ENCODE data around the gene PDIK1L.
"Not testable (repeated sequence)": the region's sequence is repeated elsewhere in the genome, so short reads cannot be mapped to it uniquely, and the experiment has no call there.

Gene PDIK1L

DNA sequence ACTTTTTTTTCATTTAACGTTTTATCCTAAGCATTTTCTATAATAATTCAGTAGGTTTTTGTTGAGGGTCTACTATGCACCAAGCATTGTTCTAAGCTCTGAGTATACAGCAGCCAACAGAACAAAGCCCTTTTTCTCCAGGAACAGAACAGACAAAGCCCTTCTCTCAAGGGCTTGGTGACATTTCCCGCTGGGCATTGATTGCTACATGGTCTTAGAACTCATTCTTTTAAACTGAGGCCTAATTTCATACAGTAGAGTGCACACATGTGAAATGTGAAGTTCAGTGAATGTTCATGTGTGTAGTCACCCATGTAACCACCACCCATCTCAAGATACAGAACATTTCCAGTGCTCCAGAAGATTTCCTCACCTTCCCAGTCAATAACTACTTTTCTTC is 15.2 kb upstream of the PDIK1L start:
- no peaks in the 10 kb centered on the region for H3K36me3 Mint-ChIP-seq (ENCODE audit: insufficient read depth)
- H3K4me3 Mint-ChIP-seq, result no peak overlapping the region
- DNase-seq, result no peak
- ATAC-seq (replicated peaks), result no peak
- peaks cover 13 to 47% of the 10 kb centered on the region in 2 donors for H3K27me3 Mint-ChIP-seq
- no peak overlapping the region for H3K27ac Mint-ChIP-seq
- H3K9me3 Mint-ChIP-seq, result no peaks in the 10 kb centered on the region
- peaks cover 0 to 2% of the 10 kb centered on the region in 2 donors for H3K4me1 Mint-ChIP-seq (ENCODE audit: low read depth in 2 of 2)

DNA sequence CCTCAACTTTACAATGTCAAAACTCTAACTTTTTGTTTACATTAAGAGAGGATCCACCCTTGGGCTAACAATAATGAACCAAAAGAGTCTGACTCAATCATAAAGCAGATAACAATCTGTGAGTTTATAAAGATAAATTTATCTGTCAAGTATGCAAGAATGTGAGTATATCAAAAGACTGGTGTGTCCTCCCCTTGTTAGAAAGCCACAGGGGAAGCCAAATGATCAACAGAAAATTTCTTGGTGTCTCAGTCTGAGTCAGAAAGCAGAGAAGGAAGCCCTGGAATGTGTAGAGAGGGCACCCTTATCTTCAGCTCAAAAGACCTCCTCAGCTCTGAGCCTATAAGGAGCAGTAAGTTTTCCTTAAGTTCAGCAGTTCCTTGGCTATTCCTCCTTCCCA is 13.9 kb upstream of the PDIK1L start:
- Mint-ChIP-seq H3K9me3 (no peaks in the 10 kb centered on the region), H3K27me3 (peaks cover 6 to 38% of the 10 kb centered on the region in 2 donors), H3K27ac (peak overlapping the region in 1 of 2 donors; percentile 4), H3K4me3 (no peak overlapping the region), H3K36me3 (ENCODE audit: insufficient read depth) (no peaks in the 10 kb centered on the region), H3K4me1 (ENCODE audit: low read depth in 2 of 2) (peaks cover 0 to 2% of the 10 kb centered on the region in 2 donors)
- ATAC-seq (replicated peaks), result no peak
- DNase-seq, result no peak

DNA sequence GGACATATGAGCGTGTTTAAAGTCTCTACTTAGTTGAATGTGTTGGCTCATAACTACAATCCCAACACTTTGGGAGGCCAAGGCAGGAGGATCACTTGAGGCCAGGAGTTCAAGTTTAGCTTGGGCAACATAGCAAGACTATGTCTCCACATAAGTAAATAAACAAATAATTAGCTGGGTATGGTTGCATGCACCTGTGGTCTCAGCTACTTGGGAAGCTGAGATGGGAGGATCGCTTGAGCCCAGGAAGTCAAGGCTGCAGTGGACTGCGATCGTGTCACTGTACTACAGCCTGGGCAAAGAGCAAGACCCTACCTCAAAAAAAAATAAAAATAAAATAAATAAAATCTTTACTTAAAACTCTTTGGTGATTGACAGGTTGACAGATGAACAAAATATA is 13.0 kb upstream of the PDIK1L start:
- Mint-ChIP-seq H3K9me3 (no peaks in the 10 kb centered on the region), H3K36me3 (ENCODE audit: insufficient read depth) (no peaks in the 10 kb centered on the region), H3K27me3 (peaks cover 5 to 29% of the 10 kb centered on the region in 2 donors), H3K27ac (no peak overlapping the region), H3K4me1 (ENCODE audit: low read depth in 2 of 2) (peaks cover 0 to 2% of the 10 kb centered on the region in 2 donors), H3K4me3 (no peak overlapping the region)
- no peak for DNase-seq
- no peak for ATAC-seq (replicated peaks)

DNA sequence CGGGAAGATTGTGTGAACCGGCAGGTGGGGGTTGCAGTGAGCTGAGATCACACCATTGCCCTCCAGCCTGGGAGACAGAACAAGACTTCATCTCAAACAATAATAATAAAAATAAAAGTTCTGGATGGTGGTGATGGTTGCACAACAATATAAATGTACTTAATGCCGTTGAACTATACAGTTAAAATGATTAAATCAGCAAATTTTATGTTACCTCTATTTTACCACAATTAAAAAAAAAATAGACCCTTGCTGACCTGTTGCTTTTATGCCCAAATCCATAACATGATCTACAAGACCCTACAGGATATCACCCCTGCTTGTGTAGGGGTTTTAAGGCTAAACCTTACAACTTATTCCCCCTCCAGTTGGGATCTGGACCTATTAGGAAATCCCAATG is 11.8 kb upstream of the PDIK1L start:
- no peak overlapping the region for H3K4me3 Mint-ChIP-seq
- ATAC-seq (replicated peaks), result no peak
- DNase-seq, result no peak
- H3K4me1 Mint-ChIP-seq (ENCODE audit: low read depth in 2 of 2), result peaks cover 0 to under 1% of the 10 kb centered on the region in 2 donors
- H3K27ac Mint-ChIP-seq, result no peak overlapping the region
- H3K9me3 Mint-ChIP-seq, result no peaks in the 10 kb centered on the region
- H3K27me3 Mint-ChIP-seq, result peaks cover 5 to 17% of the 10 kb centered on the region in 2 donors
- no peaks in the 10 kb centered on the region for H3K36me3 Mint-ChIP-seq (ENCODE audit: insufficient read depth)

DNA sequence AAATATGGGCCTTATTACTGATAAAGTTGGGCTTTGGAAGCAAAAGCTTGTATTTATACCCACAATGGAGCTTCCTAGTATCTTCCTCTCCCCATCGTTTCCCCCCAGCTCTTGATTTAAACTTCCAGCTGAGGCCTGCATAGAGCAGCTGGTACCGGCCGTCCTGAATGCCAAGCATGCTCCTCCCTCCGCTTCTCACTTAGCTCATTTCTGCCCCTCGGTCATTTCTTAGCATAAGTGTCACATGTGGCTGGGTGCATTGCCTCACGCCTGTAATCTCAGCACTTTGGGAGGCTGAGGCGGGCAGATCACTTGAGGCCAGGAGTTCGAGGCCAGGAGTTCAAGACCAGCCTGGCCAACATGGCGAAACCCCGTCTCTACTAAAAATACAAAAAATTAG is 11.4 kb upstream of the PDIK1L start:
- not testable (repeated sequence) for H3K9me3 Mint-ChIP-seq; H3K4me3 Mint-ChIP-seq; H3K4me1 Mint-ChIP-seq (ENCODE audit: low read depth in 2 of 2); DNase-seq; H3K36me3 Mint-ChIP-seq (ENCODE audit: insufficient read depth); ATAC-seq (replicated peaks); H3K27ac Mint-ChIP-seq
- H3K27me3 Mint-ChIP-seq, result peaks cover 5 to 17% of the 10 kb centered on the region in 2 donors

DNA sequence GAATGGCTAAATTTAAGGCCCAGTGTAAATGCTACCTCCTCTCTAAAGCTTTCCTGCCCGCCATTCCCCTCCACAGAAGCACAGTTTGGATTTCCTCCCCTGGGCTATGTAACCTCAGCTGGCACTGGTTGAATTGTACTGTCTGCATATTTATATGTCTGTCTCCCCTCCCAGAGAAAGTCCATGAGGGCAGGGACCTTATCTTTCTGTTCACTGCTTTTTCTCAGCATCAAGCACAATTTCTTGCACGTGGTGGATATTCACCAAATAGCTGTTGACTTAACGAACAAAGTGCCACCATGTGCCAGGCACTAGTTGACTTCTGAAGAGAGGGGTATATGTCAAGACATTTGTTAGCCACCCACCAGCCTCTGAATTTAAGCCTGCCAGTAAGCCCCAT is 9.5 kb upstream of the PDIK1L start:
- no peaks in the 10 kb centered on the region for H3K36me3 Mint-ChIP-seq (ENCODE audit: insufficient read depth)
- H3K4me1 Mint-ChIP-seq (ENCODE audit: low read depth in 2 of 2), result peaks cover 3 to 6% of the 10 kb centered on the region in 2 donors
- ATAC-seq (replicated peaks), result no peak
- peaks cover 5 to 17% of the 10 kb centered on the region in 2 donors for H3K27me3 Mint-ChIP-seq
- no peaks in the 10 kb centered on the region for H3K9me3 Mint-ChIP-seq
- DNase-seq, result no peak
- no peak overlapping the region for H3K4me3 Mint-ChIP-seq
- H3K27ac Mint-ChIP-seq, result no peak overlapping the region

DNA sequence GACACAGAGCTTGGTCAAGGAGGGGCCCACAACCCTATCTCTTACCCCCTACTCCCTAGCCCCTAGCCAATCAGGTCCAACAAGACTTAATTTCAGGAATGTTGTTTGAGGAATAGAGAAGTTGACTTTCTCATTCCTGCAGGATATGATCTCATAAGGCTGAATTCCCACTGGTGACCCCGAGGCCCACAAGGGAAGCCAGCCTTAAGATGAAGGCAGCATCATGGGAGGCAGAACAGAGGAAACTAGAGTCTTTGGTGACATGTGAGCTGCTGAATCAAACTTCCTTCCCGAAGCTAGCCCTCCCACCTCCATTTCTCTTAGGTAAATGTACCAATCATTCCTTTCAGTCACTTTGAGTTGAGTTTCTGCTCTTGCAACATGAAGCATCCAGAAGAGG is 9.1 kb upstream of the PDIK1L start:
- H3K4me3 Mint-ChIP-seq, result no peak overlapping the region
- no peak for ATAC-seq (replicated peaks)

DNA sequence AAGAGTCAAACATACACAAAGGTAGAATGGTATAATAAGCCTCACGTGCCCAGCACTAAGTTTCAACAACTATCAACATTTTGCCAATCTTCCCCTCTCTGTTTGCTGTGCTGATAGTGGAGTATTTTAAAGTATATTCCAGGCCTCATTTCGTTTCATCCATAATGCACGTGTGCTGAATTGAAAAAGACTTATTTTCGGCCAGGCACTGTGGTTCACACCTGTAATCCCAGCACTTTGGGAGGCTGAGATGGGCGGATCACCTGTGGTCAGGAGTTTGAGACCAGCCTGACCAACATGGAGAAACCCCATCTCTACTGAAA is 6.4 kb upstream of the PDIK1L start:
- H3K4me3 Mint-ChIP-seq; H3K27ac Mint-ChIP-seq; H3K36me3 Mint-ChIP-seq (ENCODE audit: insufficient read depth); ATAC-seq (replicated peaks); H3K9me3 Mint-ChIP-seq; H3K4me1 Mint-ChIP-seq (ENCODE audit: low read depth in 2 of 2); DNase-seq: not testable (repeated sequence)
- peaks cover 5 to 16% of the 10 kb centered on the region in 2 donors for H3K27me3 Mint-ChIP-seq

More for the DNA sequence above, 9.1 kb upstream of the PDIK1L start:
- H3K9me3 Mint-ChIP-seq, result no peaks in the 10 kb centered on the region
- H3K4me1 Mint-ChIP-seq (ENCODE audit: low read depth in 2 of 2), result peaks cover 3 to 6% of the 10 kb centered on the region in 2 donors
- no peak overlapping the region for H3K27ac Mint-ChIP-seq
- no peak for DNase-seq
- H3K27me3 Mint-ChIP-seq, result peaks cover 5 to 17% of the 10 kb centered on the region in 2 donors
- no peaks in the 10 kb centered on the region for H3K36me3 Mint-ChIP-seq (ENCODE audit: insufficient read depth)

DNA sequence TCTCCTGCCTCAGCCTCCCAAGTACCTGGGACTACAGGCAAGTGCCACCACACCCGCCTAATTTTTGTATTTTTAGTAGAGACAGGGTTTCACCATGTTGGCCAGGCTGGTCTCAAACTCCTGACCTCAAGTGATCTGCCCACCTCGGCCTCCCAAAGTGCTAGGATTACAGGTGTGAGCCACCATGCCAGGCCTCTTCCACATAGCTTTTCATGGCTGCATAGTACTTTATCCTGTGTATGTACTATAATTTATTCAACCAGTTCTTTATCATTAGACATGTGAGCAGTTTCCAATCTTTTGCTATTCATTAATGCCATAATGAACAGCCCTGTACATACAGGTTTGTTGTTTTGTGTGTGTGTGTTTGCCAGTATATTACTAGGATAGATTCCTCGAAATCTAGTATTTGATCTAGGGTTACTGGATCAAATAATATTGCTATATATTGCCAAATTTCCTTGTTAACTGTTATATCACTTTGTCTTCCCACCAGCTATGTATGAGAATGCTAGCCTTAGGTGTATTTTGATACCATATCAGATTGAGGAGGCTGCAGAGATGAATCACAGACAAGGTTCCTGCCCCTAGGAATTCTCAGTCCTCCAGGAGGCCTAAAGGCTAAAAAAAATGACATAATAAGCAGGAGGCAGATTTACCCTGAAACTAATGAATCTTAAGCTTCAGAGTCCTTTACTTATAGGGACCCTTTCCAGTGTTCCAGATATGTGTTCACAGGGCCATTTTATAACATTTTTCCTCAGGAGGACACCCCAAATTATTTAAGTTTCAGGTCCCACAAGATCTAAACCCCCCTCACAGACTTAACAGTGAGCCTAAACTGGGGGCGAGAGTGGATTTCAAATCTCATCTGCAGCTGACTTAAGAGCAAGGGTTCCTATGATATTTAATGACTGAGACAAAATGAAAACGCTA is 2.1 kb upstream of the PDIK1L start:
- no peak for DNase-seq
- Mint-ChIP-seq H3K4me1 (ENCODE audit: low read depth in 2 of 2) (peaks cover 14 to 22% of the 10 kb centered on the region in 2 donors), H3K27ac (peak overlapping the region in 1 of 2 donors; percentile 56), H3K36me3 (ENCODE audit: insufficient read depth) (peaks cover 4% of the 10 kb centered on the region), H3K9me3 (no peaks in the 10 kb centered on the region), H3K27me3 (no peaks in the 10 kb centered on the region), H3K4me3 (peak overlapping the region; percentile 87 to 88)
- no peak for ATAC-seq (replicated peaks)

DNA sequence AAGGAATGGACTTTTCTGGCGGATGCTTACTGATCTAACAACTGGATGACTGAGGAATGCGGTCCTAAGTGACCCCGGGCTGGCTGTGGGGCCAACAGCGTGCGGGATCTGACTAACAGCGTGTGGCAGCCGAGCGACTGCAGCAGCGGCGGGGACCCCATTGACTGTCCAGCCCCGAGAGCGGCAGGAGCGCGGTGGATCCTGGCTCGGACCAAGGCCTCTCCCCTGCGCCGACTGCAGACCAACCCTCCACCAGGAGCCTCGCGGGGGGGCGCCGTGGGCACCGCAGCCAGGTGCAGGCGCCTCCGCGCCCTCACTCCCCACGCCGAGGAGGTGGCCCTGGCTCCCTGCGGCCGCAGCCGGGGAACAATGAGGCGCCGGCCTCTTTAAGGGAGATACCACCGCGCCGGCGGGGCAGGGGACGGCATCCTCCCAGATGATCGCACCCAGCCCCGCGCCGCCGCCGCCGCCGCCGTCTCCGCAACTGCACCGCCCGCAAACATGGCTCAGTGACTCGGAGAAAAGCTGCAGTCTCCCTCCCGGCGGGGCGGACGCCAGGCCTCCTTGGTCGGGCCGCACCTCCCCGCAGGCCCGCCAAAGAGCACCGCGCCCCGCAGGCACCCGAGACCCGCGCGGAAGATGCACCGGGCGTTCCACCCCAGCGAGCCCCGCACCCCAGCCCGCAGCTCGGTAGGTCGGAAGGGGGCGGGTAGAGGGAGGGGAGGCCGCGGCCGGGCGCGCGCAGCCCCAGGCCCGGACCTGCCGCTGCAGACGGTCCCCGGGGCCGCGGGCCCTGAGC is 694 bp upstream of the PDIK1L start:
- DNase-seq, result peak; percentile 66 to 71 (median 70)
- H3K9me3 Mint-ChIP-seq, result no peaks in the 10 kb centered on the region
- ATAC-seq (replicated peaks), result peak; percentile 66
- peaks cover 11 to 17% of the 10 kb centered on the region in 2 donors for H3K4me1 Mint-ChIP-seq (ENCODE audit: low read depth in 2 of 2)
- peaks cover 4% of the 10 kb centered on the region for H3K36me3 Mint-ChIP-seq (ENCODE audit: insufficient read depth)
- peak overlapping the region; percentile 56 to 77 for H3K27ac Mint-ChIP-seq
- no peaks in the 10 kb centered on the region for H3K27me3 Mint-ChIP-seq
- H3K4me3 Mint-ChIP-seq, result peak overlapping the region; percentile 87 to 88

DNA sequence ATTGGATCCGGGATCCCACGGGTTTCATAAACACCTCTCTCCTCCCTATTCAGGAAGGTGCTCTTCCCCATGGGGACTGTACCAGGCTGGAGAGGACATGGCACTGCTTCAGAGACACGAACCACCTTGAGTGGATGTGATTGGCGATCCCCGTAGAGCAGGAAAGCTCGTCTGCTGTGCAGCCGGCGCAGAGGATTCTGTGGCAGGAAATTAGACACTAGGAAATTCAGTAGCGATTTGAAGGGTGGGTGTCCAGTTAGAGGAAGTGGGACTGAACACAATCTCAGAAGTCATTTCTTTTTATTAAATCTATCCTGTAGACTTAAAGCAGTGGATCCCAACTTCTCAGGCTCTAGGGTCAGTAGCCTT is 767 bp downstream of the PDIK1L start:
- no peak for DNase-seq
- no peak for ATAC-seq (replicated peaks)
- Mint-ChIP-seq H3K4me1 (ENCODE audit: low read depth in 2 of 2) (peaks cover 11 to 17% of the 10 kb centered on the region in 2 donors), H3K9me3 (no peaks in the 10 kb centered on the region), H3K27me3 (no peaks in the 10 kb centered on the region), H3K27ac (peak overlapping the region; percentile 77 to 81), H3K36me3 (ENCODE audit: insufficient read depth) (peaks cover 13% of the 10 kb centered on the region), H3K4me3 (peak overlapping the region; percentile 87 to 88)

DNA sequence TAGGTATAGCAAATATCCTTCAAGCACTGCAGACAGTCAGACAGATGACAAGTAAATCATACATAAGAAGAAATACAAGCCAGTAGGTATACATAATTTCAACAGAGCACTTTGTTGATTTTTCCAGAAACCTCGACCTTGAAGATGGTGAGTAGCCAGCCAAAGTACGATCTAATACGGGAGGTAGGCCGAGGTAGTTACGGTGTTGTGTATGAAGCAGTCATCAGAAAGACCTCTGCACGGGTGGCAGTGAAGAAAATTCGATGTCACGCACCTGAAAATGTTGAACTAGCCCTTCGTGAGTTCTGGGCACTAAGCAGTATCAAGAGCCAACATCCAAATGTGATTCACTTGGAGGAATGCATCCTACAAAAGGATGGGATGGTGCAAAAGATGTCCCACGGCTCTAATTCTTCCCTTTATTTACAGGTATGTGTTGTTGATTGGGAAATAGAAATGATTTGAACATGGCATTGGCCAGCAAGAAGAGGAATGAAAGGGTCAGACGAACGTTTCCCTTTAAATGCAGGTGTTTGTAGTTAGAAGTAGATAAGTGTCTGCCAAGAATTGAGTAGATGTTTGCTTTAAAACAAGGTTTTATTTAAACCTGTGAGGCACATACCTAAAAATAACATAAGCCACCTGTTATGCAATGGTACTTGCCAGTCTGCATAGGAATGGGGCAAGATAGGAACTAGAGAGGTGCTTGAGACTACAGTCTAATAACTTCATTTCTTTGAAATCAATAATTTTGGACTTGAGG is 2.7 kb downstream of the PDIK1L start:
- no peaks in the 10 kb centered on the region for H3K27me3 Mint-ChIP-seq
- DNase-seq, result no peak
- peak overlapping the region in 1 of 2 donors; percentile 62 for H3K27ac Mint-ChIP-seq
- no peak overlapping the region for H3K4me3 Mint-ChIP-seq
- no peak for ATAC-seq (replicated peaks)
- peaks cover 19% of the 10 kb centered on the region for H3K36me3 Mint-ChIP-seq (ENCODE audit: insufficient read depth)
- H3K9me3 Mint-ChIP-seq, result no peaks in the 10 kb centered on the region
- H3K4me1 Mint-ChIP-seq (ENCODE audit: low read depth in 2 of 2), result peaks cover 11 to 20% of the 10 kb centered on the region in 2 donors

DNA sequence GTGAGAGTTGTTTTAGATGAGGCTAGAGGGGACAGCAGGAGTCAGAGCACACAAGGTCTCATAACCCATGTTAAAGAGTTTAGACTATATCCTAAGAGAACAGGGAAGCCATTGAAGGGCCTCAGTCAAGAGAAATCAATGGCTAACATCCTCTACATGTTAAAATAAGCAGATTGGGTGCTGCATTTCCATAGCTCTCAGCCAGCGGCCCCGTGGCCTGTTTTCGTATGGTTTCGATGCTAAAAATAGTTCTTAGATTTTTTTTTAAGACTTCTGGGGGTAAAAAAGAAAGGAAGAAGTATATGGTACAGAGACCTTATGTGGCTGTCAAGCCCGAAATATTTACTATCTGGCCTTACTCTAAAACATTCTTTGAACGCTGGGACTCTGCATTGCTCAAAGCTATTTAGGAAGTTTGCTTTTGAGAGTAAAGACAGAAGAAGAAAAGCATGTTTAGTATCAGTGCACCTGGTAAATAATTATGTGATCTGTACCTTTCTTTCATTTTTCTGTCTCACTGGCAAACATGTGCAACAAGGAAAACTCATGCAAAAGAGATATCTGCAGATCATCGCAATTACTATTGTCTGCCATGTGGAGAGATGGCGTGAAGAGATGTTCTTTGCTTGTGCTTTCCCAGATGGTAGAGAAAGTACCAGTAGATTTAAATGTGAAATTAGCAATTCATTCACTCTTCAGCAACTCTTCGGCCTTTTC is 8.4 kb downstream of the PDIK1L start:
- Mint-ChIP-seq H3K36me3 (ENCODE audit: insufficient read depth) (peaks cover 29% of the 10 kb centered on the region), H3K27ac (peak overlapping the region in 1 of 2 donors; percentile 25), H3K4me3 (no peak overlapping the region), H3K27me3 (no peaks in the 10 kb centered on the region), H3K4me1 (ENCODE audit: low read depth in 2 of 2) (peaks cover 4 to 12% of the 10 kb centered on the region in 2 donors), H3K9me3 (no peaks in the 10 kb centered on the region)
- ATAC-seq (replicated peaks) (no peak), DNase-seq (no peak)
